Measurements from ENCODE around the gene SMIM43.

The SMIM43 gene

GRCh38 chr4:121784975-121785374 is 20.0 kb upstream of the SMIM43 start:
- H3K4me3 ChIP-seq (ENCODE audit: low read depth in 1 of 2, low read length in 2 of 2), result no peak overlapping the region
- no peak overlapping the region for H3K9ac ChIP-seq (ENCODE audit: low read depth in 1 of 2, low read length in 2 of 2)
- H3K9me3 ChIP-seq (ENCODE audit: control insufficient read depth in 1 of 2, low read length in 2 of 2), result no peaks in the 10 kb centered on the region
- H3K27me3 ChIP-seq (ENCODE audit: control insufficient read depth in 1 of 2, insufficient read depth in 2 of 2, low read length in 2 of 2), result peaks cover 5 to 7% of the 10 kb centered on the region in 2 donors
- H3K4me1 ChIP-seq (ENCODE audit: control insufficient read depth in 1 of 2, insufficient read depth in 2 of 2, low read length in 2 of 2), result no peaks in the 10 kb centered on the region
- H3K36me3 ChIP-seq (ENCODE audit: control insufficient read depth in 1 of 2, insufficient read depth in 2 of 2, low read length in 2 of 2), result no peaks in the 10 kb centered on the region
- no peak overlapping the region for H3K27ac ChIP-seq (ENCODE audit: low read depth, low read length)

- H3K4me3 ChIP-seq (ENCODE audit: low read depth in 1 of 2, low read length in 2 of 2), result no peak overlapping the region
- no peaks in the 10 kb centered on the region for H3K4me1 ChIP-seq (ENCODE audit: control insufficient read depth in 1 of 2, insufficient read depth in 2 of 2, low read length in 2 of 2)
- no peaks in the 10 kb centered on the region for H3K9me3 ChIP-seq (ENCODE audit: control insufficient read depth in 1 of 2, low read length in 2 of 2)
- H3K27ac ChIP-seq (ENCODE audit: low read depth, low read length), result no peak overlapping the region
- H3K36me3 ChIP-seq (ENCODE audit: control insufficient read depth in 1 of 2, insufficient read depth in 2 of 2, low read length in 2 of 2), result no peaks in the 10 kb centered on the region
- H3K9ac ChIP-seq (ENCODE audit: low read depth in 1 of 2, low read length in 2 of 2), result no peak overlapping the region
- peaks cover 5 to 7% of the 10 kb centered on the region in 2 donors for H3K27me3 ChIP-seq (ENCODE audit: control insufficient read depth in 1 of 2, insufficient read depth in 2 of 2, low read length in 2 of 2)
These were observed 19.4 kb upstream of the SMIM43 start for GRCh38 chr4:121784401-121784800.

- no peak overlapping the region for H3K4me3 ChIP-seq (ENCODE audit: low read depth in 1 of 2, low read length in 2 of 2)
- H3K9me3 ChIP-seq (ENCODE audit: control insufficient read depth in 1 of 2, low read length in 2 of 2), result no peaks in the 10 kb centered on the region
- H3K27me3 ChIP-seq (ENCODE audit: control insufficient read depth in 1 of 2, insufficient read depth in 2 of 2, low read length in 2 of 2), result peaks cover 5 to 7% of the 10 kb centered on the region in 2 donors
- no peaks in the 10 kb centered on the region for H3K36me3 ChIP-seq (ENCODE audit: control insufficient read depth in 1 of 2, insufficient read depth in 2 of 2, low read length in 2 of 2)
- H3K4me1 ChIP-seq (ENCODE audit: control insufficient read depth in 1 of 2, insufficient read depth in 2 of 2, low read length in 2 of 2), result no peaks in the 10 kb centered on the region
- H3K27ac ChIP-seq (ENCODE audit: low read depth, low read length), result no peak overlapping the region
- no peak overlapping the region for H3K9ac ChIP-seq (ENCODE audit: low read depth in 1 of 2, low read length in 2 of 2)
These were observed 18.2 kb upstream of the SMIM43 start for GRCh38 chr4:121783210-121783609.

GRCh38 chr4:121778991-121779628 is 14.1 kb upstream of the SMIM43 start:
- no peaks in the 10 kb centered on the region for H3K36me3 ChIP-seq (ENCODE audit: control insufficient read depth in 1 of 2, insufficient read depth in 2 of 2, low read length in 2 of 2)
- no peaks in the 10 kb centered on the region for H3K27me3 ChIP-seq (ENCODE audit: control insufficient read depth in 1 of 2, insufficient read depth in 2 of 2, low read length in 2 of 2)
- H3K9ac ChIP-seq (ENCODE audit: low read depth in 1 of 2, low read length in 2 of 2), result no peak overlapping the region
- H3K27ac ChIP-seq (ENCODE audit: low read depth, low read length), result no peak overlapping the region
- H3K4me1 ChIP-seq (ENCODE audit: control insufficient read depth in 1 of 2, insufficient read depth in 2 of 2, low read length in 2 of 2), result no peaks in the 10 kb centered on the region
- H3K9me3 ChIP-seq (ENCODE audit: control insufficient read depth in 1 of 2, low read length in 2 of 2), result no peaks in the 10 kb centered on the region
- H3K4me3 ChIP-seq (ENCODE audit: low read depth in 1 of 2, low read length in 2 of 2), result no peak overlapping the region

- Histone ChIP-seq H3K9me3 (ENCODE audit: control insufficient read depth in 1 of 2, low read length in 2 of 2) (no peaks in the 10 kb centered on the region), H3K9ac (ENCODE audit: low read depth in 1 of 2, low read length in 2 of 2) (no peak overlapping the region), H3K27me3 (ENCODE audit: control insufficient read depth in 1 of 2, insufficient read depth in 2 of 2, low read length in 2 of 2) (no peaks in the 10 kb centered on the region), H3K4me3 (ENCODE audit: low read depth in 1 of 2, low read length in 2 of 2) (no peak overlapping the region), H3K27ac (ENCODE audit: low read depth, low read length) (no peak overlapping the region), H3K4me1 (ENCODE audit: control insufficient read depth in 1 of 2, insufficient read depth in 2 of 2, low read length in 2 of 2) (no peaks in the 10 kb centered on the region), H3K36me3 (ENCODE audit: control insufficient read depth in 1 of 2, insufficient read depth in 2 of 2, low read length in 2 of 2) (no peaks in the 10 kb centered on the region)
These were observed 12.7 kb upstream of the SMIM43 start for GRCh38 chr4:121777625-121778024.

- Histone ChIP-seq H3K27ac (ENCODE audit: low read depth, low read length) (no peak overlapping the region), H3K9me3 (ENCODE audit: control insufficient read depth in 1 of 2, low read length in 2 of 2) (no peaks in the 10 kb centered on the region), H3K9ac (ENCODE audit: low read depth in 1 of 2, low read length in 2 of 2) (no peak overlapping the region), H3K36me3 (ENCODE audit: control insufficient read depth in 1 of 2, insufficient read depth in 2 of 2, low read length in 2 of 2) (no peaks in the 10 kb centered on the region), H3K27me3 (ENCODE audit: control insufficient read depth in 1 of 2, insufficient read depth in 2 of 2, low read length in 2 of 2) (no peaks in the 10 kb centered on the region), H3K4me1 (ENCODE audit: control insufficient read depth in 1 of 2, insufficient read depth in 2 of 2, low read length in 2 of 2) (no peaks in the 10 kb centered on the region), H3K4me3 (ENCODE audit: low read depth in 1 of 2, low read length in 2 of 2) (no peak overlapping the region)
These were observed 11.8 kb upstream of the SMIM43 start for GRCh38 chr4:121776610-121777401.

GRCh38 chr4:121773883-121774282 is 8.9 kb upstream of the SMIM43 start:
- no peaks in the 10 kb centered on the region for H3K27me3 ChIP-seq (ENCODE audit: control insufficient read depth in 1 of 2, insufficient read depth in 2 of 2, low read length in 2 of 2)
- H3K9ac ChIP-seq (ENCODE audit: low read depth in 1 of 2, low read length in 2 of 2), result no peak overlapping the region
- no peaks in the 10 kb centered on the region for H3K36me3 ChIP-seq (ENCODE audit: control insufficient read depth in 1 of 2, insufficient read depth in 2 of 2, low read length in 2 of 2)
- no peaks in the 10 kb centered on the region for H3K9me3 ChIP-seq (ENCODE audit: control insufficient read depth in 1 of 2, low read length in 2 of 2)
- H3K4me3 ChIP-seq (ENCODE audit: low read depth in 1 of 2, low read length in 2 of 2), result no peak overlapping the region
- H3K4me1 ChIP-seq (ENCODE audit: control insufficient read depth in 1 of 2, insufficient read depth in 2 of 2, low read length in 2 of 2), result no peaks in the 10 kb centered on the region
- no peak overlapping the region for H3K27ac ChIP-seq (ENCODE audit: low read depth, low read length)

GRCh38 chr4:121771869-121772268 is 6.9 kb upstream of the SMIM43 start:
- Histone ChIP-seq H3K9ac (ENCODE audit: low read depth in 1 of 2, low read length in 2 of 2) (no peak overlapping the region), H3K4me3 (ENCODE audit: low read depth in 1 of 2, low read length in 2 of 2) (no peak overlapping the region), H3K9me3 (ENCODE audit: control insufficient read depth in 1 of 2, low read length in 2 of 2) (no peaks in the 10 kb centered on the region), H3K4me1 (ENCODE audit: control insufficient read depth in 1 of 2, insufficient read depth in 2 of 2, low read length in 2 of 2) (no peaks in the 10 kb centered on the region), H3K36me3 (ENCODE audit: control insufficient read depth in 1 of 2, insufficient read depth in 2 of 2, low read length in 2 of 2) (no peaks in the 10 kb centered on the region), H3K27ac (ENCODE audit: low read depth, low read length) (no peak overlapping the region), H3K27me3 (ENCODE audit: control insufficient read depth in 1 of 2, insufficient read depth in 2 of 2, low read length in 2 of 2) (no peaks in the 10 kb centered on the region)

GRCh38 chr4:121769341-121769740 is 4.4 kb upstream of the SMIM43 start:
- H3K4me1 ChIP-seq (ENCODE audit: control insufficient read depth in 1 of 2, insufficient read depth in 2 of 2, low read length in 2 of 2), result no peaks in the 10 kb centered on the region
- H3K36me3 ChIP-seq (ENCODE audit: control insufficient read depth in 1 of 2, insufficient read depth in 2 of 2, low read length in 2 of 2), result no peaks in the 10 kb centered on the region
- no peak overlapping the region for H3K27ac ChIP-seq (ENCODE audit: low read depth, low read length)
- no peak overlapping the region for H3K4me3 ChIP-seq (ENCODE audit: low read depth in 1 of 2, low read length in 2 of 2)
- no peak overlapping the region for H3K9ac ChIP-seq (ENCODE audit: low read depth in 1 of 2, low read length in 2 of 2)
- no peaks in the 10 kb centered on the region for H3K9me3 ChIP-seq (ENCODE audit: control insufficient read depth in 1 of 2, low read length in 2 of 2)
- peaks cover 12 to 19% of the 10 kb centered on the region in 2 donors for H3K27me3 ChIP-seq (ENCODE audit: control insufficient read depth in 1 of 2, insufficient read depth in 2 of 2, low read length in 2 of 2)

GRCh38 chr4:121767166-121767565 is 2.2 kb upstream of the SMIM43 start:
- Histone ChIP-seq H3K4me3 (ENCODE audit: low read depth in 1 of 2, low read length in 2 of 2) (no peak overlapping the region), H3K4me1 (ENCODE audit: control insufficient read depth in 1 of 2, insufficient read depth in 2 of 2, low read length in 2 of 2) (no peaks in the 10 kb centered on the region), H3K27ac (ENCODE audit: low read depth, low read length) (no peak overlapping the region), H3K36me3 (ENCODE audit: control insufficient read depth in 1 of 2, insufficient read depth in 2 of 2, low read length in 2 of 2) (no peaks in the 10 kb centered on the region), H3K27me3 (ENCODE audit: control insufficient read depth in 1 of 2, insufficient read depth in 2 of 2, low read length in 2 of 2) (peaks cover 21 to 28% of the 10 kb centered on the region in 2 donors), H3K9me3 (ENCODE audit: control insufficient read depth in 1 of 2, low read length in 2 of 2) (no peaks in the 10 kb centered on the region), H3K9ac (ENCODE audit: low read depth in 1 of 2, low read length in 2 of 2) (no peak overlapping the region)

All from duodenal mucosa (tissue), 2 donors.